GM12891 (cell line): ENCODE results near the gene OPRL1.

ENCODE experiments used
- PAX5 ChIP-seq: IDR thresholded peaks from 2 replicates; pipeline ENCODE4 v1.6.1; 2011; ENCODE audit warnings: low read length, moderate library complexity, mild to moderate bottlenecking; ENCODE audit not compliant: insufficient read depth, severe bottlenecking
- POLR2A ChIP-seq: IDR thresholded peaks from 2 replicates; pipeline ENCODE4 v1.6.1; 2011; ENCODE audit warnings: low read depth, low read length, control low read depth
- POLR2AphosphoS5 ChIP-seq: IDR thresholded peaks from 2 replicates; pipeline ENCODE4 v1.6.1; 2011; ENCODE audit warnings: low read depth, low read length, control low read depth
- POU2F2 ChIP-seq: IDR thresholded peaks from 2 replicates; pipeline ENCODE4 v1.6.1; 2011; ENCODE audit warnings: low read depth, mild to moderate bottlenecking, control low read depth, low read length, moderate library complexity
- SPI1 ChIP-seq: IDR thresholded peaks from 2 replicates; pipeline ENCODE4 v1.6.1; 2011; ENCODE audit warnings: low read depth, low read length, control low read depth
- TAF1 ChIP-seq: IDR thresholded peaks from 2 replicates; pipeline ENCODE4 v1.6.1; 2011; ENCODE audit warnings: low read depth, low read length, control low read depth

DNA sequence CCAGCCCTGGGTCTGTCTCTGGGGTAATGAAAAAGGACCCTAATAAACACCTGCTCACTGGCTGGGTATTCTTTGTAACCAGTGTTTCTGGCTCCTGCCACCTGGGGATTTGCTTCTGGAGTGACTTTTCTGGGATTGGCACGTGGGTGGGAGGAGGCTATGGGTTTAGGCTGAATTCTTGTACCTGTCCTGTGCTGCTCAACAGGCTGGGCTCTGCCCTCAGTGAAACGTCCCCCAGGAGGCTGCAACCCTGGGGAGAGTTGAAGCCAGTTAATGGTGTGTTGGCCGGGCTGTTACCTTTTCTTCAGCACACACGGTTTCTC lies 20.6 kb downstream of the OPRL1 start:
- no peak for TF ChIP-seq POLR2AphosphoS5
- TF ChIP-seq TAF1 = no peak
- no peak for TF ChIP-seq POLR2A
- TF ChIP-seq POU2F2 = no peak
- TF ChIP-seq SPI1 = no peak
- no peak for TF ChIP-seq PAX5
